Progenitor cell of endocrine pancreas (in vitro differentiated cells): ENCODE results near the gene IRF4. TPM values are rescaled to one million over a fixed set of nuclear protein-coding genes. Genes with fewer than 3 reads are reported as not detected.
A peak's percentile ranks its signal among the peaks of the same experiment; 100 is the strongest.

Experiments
- DNase-seq: peaks from one replicate; pipeline ENCODE4 v3.0.0; 2021; ENCODE audit warnings: low spot score; ENCODE audit not compliant: unreplicated experiment
- H3K27ac Mint-ChIP-seq: 2 replicates; pipeline ENCODE4 v1.8.0; 2021; ENCODE audit warnings: mild to moderate bottlenecking, moderate library complexity, mixed read lengths
- H3K27me3 Mint-ChIP-seq: 2 replicates; pipeline ENCODE4 v1.8.0; 2021; ENCODE audit warnings: mixed read lengths
- H3K36me3 Mint-ChIP-seq: 2 replicates; pipeline ENCODE4 v1.8.0; 2022; ENCODE audit warnings: mixed read lengths; ENCODE audit not compliant: insufficient read depth
- H3K4me1 Mint-ChIP-seq: 2 replicates; pipeline ENCODE4 v1.8.0; 2021; ENCODE audit warnings: low read depth, mixed read lengths
- H3K4me3 Mint-ChIP-seq: 2 replicates; pipeline ENCODE4 v1.8.0; 2021; ENCODE audit warnings: low read depth, mild to moderate bottlenecking, moderate library complexity, mixed read lengths
- H3K9me3 Mint-ChIP-seq: 2 replicates; pipeline ENCODE4 v1.8.0; 2021; ENCODE audit warnings: low read depth, mixed read lengths
- CTCF ChIP-seq: fragments of 200-600 bp; sonication (generic); IDR thresholded peaks from one replicate; pipeline ENCODE4 v1.5.0; 2021; ENCODE audit warnings: antibody characterized with exemption, mild to moderate bottlenecking; ENCODE audit not compliant: unreplicated experiment
- total RNA-seq: library from RNA; stranded (reverse); gene quantifications from 2 replicates; pipeline ENCODE4 v1.2.1, GENCODE V29; 2021

The IRF4 gene
- total RNA-seq, 1 donor from 2014 or later: not detected

- Mint-ChIP-seq H3K4me3 (no peak overlapping the region), H3K4me1 (no peaks in the 10 kb centered on the region), H3K27me3 (peaks cover 26% of the 10 kb centered on the region), H3K27ac (peak overlapping the region; percentile 59), H3K36me3 (no peaks in the 10 kb centered on the region), H3K9me3 (peaks cover 2% of the 10 kb centered on the region)
- TF ChIP-seq CTCF: no peak
- DNase-seq: no peak
These were observed 52.1 kb downstream of the IRF4 start for GRCh38 chr6:443621-444159.

- Mint-ChIP-seq H3K9me3 (peaks cover 6% of the 10 kb centered on the region), H3K36me3 (no peaks in the 10 kb centered on the region), H3K4me3 (no peak overlapping the region), H3K27ac (no peak overlapping the region), H3K27me3 (peaks cover 17% of the 10 kb centered on the region), H3K4me1 (no peaks in the 10 kb centered on the region)
- no peak for TF ChIP-seq CTCF
- no peak for DNase-seq
These were observed 53.2 kb downstream of the IRF4 start for GRCh38 chr6:444653-445275.

- peak overlapping the region; percentile 41 for H3K27ac Mint-ChIP-seq
- H3K27me3 Mint-ChIP-seq: peaks cover 13% of the 10 kb centered on the region
- H3K4me1 Mint-ChIP-seq: no peaks in the 10 kb centered on the region
- no peaks in the 10 kb centered on the region for H3K36me3 Mint-ChIP-seq
- H3K4me3 Mint-ChIP-seq: no peak overlapping the region
- no peak for TF ChIP-seq CTCF
- no peak for DNase-seq
- H3K9me3 Mint-ChIP-seq: peaks cover 6% of the 10 kb centered on the region
These were observed 54.2 kb downstream of the IRF4 start for GRCh38 chr6:445571-446417.

GRCh38 chr6:446418-447366, 55.1 kb downstream of the IRF4 start:
- Mint-ChIP-seq H3K27me3 (peaks cover 10% of the 10 kb centered on the region), H3K9me3 (peaks cover 6% of the 10 kb centered on the region), H3K4me3 (no peak overlapping the region), H3K36me3 (no peaks in the 10 kb centered on the region), H3K27ac (no peak overlapping the region), H3K4me1 (no peaks in the 10 kb centered on the region)
- no peak for DNase-seq
- TF ChIP-seq CTCF: no peak
